Gastrocnemius medialis (tissue), 4 donors: ENCODE data around the gene NANOS2.

ENCODE experiments used
- POLR2A ChIP-seq, 2 donors: fragments of 450-650 bp; IDR thresholded peaks; one replicate each; pipeline ENCODE4 v1.6.1; 2017; ENCODE audit warnings: antibody characterized with exemption in 2 of 2, mild to moderate bottlenecking in 2 of 2, moderate library complexity in 2 of 2
- TF ChIP-seq, protein P1 (sequence below), 5 experiments: fragments of 450-650 bp in 3 of 5; fragments of 200-600 bp in 2 of 5; sonication (generic) in 2 of 5; IDR thresholded peaks in 4 of 5; conservative IDR thresholded peaks in 1 of 5; 1 replicate in 4 of 5; 2 replicates in 1 of 5; pipeline ENCODE4 v1.5.1; 2016 to 2019; ENCODE audit warnings: antibody characterized with exemption in 5 of 5, mild to moderate bottlenecking in 3 of 5, moderate library complexity in 3 of 5

DNA sequence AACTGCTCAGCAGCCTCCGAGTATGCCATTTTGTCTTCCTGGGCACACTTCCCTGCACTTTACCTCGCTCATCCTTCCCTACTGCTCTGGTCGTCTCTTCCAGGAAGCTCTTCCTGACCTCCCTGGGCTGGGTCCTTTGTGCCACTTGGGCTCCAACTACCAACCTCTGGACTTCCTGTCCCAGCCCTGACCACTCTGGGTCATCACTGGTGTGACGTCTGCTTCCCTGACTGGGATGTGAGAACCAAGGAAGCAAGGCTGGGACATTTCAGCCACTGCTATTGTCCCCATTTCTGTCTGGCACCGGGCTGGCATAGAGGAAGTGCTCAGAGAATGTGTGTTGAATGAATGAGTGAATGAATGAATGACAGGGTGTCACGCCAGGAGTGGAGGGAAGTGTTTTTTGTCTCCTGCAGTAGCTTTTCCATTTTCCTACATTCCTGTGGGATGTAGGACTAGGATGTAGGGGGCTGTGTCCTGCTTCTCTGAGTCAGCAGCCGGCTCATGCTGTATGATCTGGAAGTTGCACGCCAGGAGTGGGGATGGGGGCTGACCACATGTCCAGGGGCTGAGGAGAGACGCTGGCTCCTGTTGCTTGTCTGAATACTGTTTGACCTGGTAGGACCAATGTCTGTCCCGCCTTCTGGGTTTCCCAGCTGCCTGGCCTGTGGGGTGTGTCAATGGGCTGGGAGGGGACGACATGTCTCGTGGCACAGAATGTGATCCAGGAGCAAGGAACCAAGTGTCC, 44.4 kb upstream of the NANOS2 start:
- TF ChIP-seq, protein P1, sequence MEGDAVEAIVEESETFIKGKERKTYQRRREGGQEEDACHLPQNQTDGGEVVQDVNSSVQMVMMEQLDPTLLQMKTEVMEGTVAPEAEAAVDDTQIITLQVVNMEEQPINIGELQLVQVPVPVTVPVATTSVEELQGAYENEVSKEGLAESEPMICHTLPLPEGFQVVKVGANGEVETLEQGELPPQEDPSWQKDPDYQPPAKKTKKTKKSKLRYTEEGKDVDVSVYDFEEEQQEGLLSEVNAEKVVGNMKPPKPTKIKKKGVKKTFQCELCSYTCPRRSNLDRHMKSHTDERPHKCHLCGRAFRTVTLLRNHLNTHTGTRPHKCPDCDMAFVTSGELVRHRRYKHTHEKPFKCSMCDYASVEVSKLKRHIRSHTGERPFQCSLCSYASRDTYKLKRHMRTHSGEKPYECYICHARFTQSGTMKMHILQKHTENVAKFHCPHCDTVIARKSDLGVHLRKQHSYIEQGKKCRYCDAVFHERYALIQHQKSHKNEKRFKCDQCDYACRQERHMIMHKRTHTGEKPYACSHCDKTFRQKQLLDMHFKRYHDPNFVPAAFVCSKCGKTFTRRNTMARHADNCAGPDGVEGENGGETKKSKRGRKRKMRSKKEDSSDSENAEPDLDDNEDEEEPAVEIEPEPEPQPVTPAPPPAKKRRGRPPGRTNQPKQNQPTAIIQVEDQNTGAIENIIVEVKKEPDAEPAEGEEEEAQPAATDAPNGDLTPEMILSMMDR (IDR thresholded peaks at IDR 0.05 in 4 of 5, conservative IDR thresholded peaks at IDR 0.05 in 1 of 5): no peak
- no peak for TF ChIP-seq POLR2A (IDR thresholded peaks at IDR 0.05)
